Peyer's patch (tissue), 4 donors: ENCODE results near the gene CLASP1. TPM values are rescaled to one million over a fixed set of nuclear protein-coding genes. Genes with fewer than 3 reads are reported as not detected.

Source experiments
- DNase-seq, 3 donors: peaks; one replicate each; pipeline ENCODE4 v3.0.0-alpha.2; 2017 to 2019
- H3K27ac ChIP-seq, 4 donors: fragments of 200-600 bp; sonication (generic); one replicate each; pipeline ENCODE4 v1.5.1; 2016 to 2019
- H3K27me3 ChIP-seq, 2 donors: fragments of 200-600 bp; sonication (generic); one replicate each; pipeline ENCODE4 v1.5.1; 2019
- H3K36me3 ChIP-seq, 3 donors: fragments of 200-600 bp; sonication (generic); one replicate each; pipeline ENCODE4 v1.5.1; 2016 to 2019
- H3K4me1 ChIP-seq, 4 donors: fragments of 200-600 bp; sonication (generic); one replicate each; pipeline ENCODE4 v1.5.1; 2016 to 2019
- H3K4me3 ChIP-seq, 4 donors: fragments of 200-600 bp; sonication (generic); 1 replicate in 3 of 4; 2 replicates in 1 of 4; pipeline ENCODE4 v1.5.1; 2016 to 2019; ENCODE audit warnings: mild to moderate bottlenecking in 1 of 4
- H3K9me3 ChIP-seq, 4 donors: fragments of 200-600 bp; sonication (generic); one replicate each; pipeline ENCODE4 v1.5.1; 2016 to 2019; ENCODE audit warnings: mild to moderate bottlenecking in 1 of 4
- CTCF ChIP-seq, 6 experiments: fragments of 450-650 bp in 4 of 6; fragments of 200-600 bp in 2 of 6; sonication (generic) in 1 of 6; IDR thresholded peaks; one replicate each; pipeline ENCODE4 v1.5.1; 2017 to 2019; ENCODE audit warnings: antibody characterized with exemption in 6 of 6, mild to moderate bottlenecking in 3 of 6, moderate library complexity in 1 of 6
- POLR2A ChIP-seq, 2 donors: fragments of 450-650 bp; IDR thresholded peaks; one replicate each; pipeline ENCODE4 v1.5.1; 2017; ENCODE audit warnings: antibody characterized with exemption in 2 of 2, mild to moderate bottlenecking in 2 of 2, moderate library complexity in 2 of 2
- total RNA-seq, 4 donors: library from RNA; depleted of rRNA; stranded (reverse); fragments of >200 nt; gene quantifications; one replicate each; pipeline ENCODE4 v1.1.0, GENCODE V29; 2016

Gene CLASP1
- total RNA-seq, 4 donors from 2014 or later, result 30.5 to 130 (median 73.7) TPM

DNA sequence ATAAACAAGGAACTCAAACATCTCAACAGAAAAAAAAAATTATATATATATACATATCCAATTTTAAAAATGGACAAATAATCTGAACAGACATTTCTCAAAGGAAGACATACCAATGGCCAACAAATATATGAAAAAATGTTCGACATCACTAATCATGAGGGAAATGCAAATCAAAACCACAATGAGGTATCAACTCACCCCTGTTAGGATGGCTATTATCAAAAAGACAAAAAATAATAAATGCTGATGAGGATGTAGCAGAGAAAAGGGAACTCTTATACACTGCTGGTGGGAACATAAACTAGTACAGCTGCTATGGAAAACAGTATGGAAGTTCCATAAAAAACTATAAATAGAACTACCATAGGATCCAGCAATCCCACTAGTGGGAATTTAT is 46.1 kb downstream of the CLASP1 start:
- Histone ChIP-seq H3K4me3 (no peak overlapping the region), H3K36me3 (peaks cover 0 to 18% (median 0%) of the 10 kb centered on the region in 3 donors), H3K27ac (no peak overlapping the region), H3K4me1 (no peaks in the 10 kb centered on the region), H3K9me3 (no peaks in the 10 kb centered on the region), H3K27me3 (no peaks in the 10 kb centered on the region)
- TF ChIP-seq CTCF (IDR thresholded peaks at IDR 0.05) (no peak), POLR2A (IDR thresholded peaks at IDR 0.05) (no peak)
- no peak for DNase-seq

DNA sequence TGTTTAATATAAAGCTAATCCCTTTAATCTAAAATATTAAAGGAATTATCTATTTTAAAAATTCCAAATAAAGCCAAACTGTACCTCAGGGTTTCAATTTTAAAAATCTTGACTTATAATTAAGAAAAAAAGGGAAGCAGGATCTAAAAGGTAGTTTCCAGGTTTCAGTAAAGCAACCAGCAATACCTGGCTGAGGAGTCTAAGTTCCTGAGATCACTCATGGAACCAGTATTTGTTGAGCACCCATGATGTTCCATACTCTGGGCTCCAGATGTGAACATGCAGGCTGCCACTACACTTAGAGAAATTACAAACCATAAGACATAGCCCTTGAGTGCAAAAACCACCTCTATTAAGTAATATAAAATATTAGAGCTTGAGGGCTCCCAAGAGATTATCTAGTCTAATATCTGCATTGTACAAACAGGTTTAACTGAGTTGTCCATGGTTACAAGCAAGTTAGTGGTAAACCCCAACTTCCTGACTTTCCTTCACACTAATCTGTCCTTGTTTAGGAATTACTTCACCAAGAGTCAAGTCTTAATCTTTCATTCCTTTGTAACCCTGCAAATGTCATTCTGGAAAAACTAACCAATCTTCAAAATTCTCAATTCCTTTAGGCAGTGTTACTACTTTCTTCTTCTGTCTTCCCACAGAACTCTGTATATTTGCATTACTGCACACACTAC is 49.2 kb downstream of the CLASP1 start:
- no peaks in the 10 kb centered on the region for H3K27me3 ChIP-seq
- no peak for DNase-seq
- peaks cover 0 to 8% (median 3%) of the 10 kb centered on the region in 4 donors for H3K4me1 ChIP-seq
- no peak for TF ChIP-seq CTCF (IDR thresholded peaks at IDR 0.05)
- no peak for TF ChIP-seq POLR2A (IDR thresholded peaks at IDR 0.05)
- H3K4me3 ChIP-seq, result no peak overlapping the region
- H3K36me3 ChIP-seq, result peaks cover 0 to 10% (median 0%) of the 10 kb centered on the region in 3 donors
- H3K9me3 ChIP-seq, result no peaks in the 10 kb centered on the region
- H3K27ac ChIP-seq, result no peak overlapping the region

GRCh38 chr2:121598087-121598486 is 51.2 kb downstream of the CLASP1 start:
- no peaks in the 10 kb centered on the region for H3K9me3 ChIP-seq
- H3K4me1 ChIP-seq, result peaks cover 0 to 8% (median 3%) of the 10 kb centered on the region in 4 donors
- H3K27me3 ChIP-seq, result no peaks in the 10 kb centered on the region
- TF ChIP-seq POLR2A (IDR thresholded peaks at IDR 0.05) (no peak), CTCF (IDR thresholded peaks at IDR 0.05) (no peak)
- H3K27ac ChIP-seq, result no peak overlapping the region
- no peak for DNase-seq
- H3K4me3 ChIP-seq, result no peak overlapping the region
- H3K36me3 ChIP-seq, result no peaks in the 10 kb centered on the region

DNA sequence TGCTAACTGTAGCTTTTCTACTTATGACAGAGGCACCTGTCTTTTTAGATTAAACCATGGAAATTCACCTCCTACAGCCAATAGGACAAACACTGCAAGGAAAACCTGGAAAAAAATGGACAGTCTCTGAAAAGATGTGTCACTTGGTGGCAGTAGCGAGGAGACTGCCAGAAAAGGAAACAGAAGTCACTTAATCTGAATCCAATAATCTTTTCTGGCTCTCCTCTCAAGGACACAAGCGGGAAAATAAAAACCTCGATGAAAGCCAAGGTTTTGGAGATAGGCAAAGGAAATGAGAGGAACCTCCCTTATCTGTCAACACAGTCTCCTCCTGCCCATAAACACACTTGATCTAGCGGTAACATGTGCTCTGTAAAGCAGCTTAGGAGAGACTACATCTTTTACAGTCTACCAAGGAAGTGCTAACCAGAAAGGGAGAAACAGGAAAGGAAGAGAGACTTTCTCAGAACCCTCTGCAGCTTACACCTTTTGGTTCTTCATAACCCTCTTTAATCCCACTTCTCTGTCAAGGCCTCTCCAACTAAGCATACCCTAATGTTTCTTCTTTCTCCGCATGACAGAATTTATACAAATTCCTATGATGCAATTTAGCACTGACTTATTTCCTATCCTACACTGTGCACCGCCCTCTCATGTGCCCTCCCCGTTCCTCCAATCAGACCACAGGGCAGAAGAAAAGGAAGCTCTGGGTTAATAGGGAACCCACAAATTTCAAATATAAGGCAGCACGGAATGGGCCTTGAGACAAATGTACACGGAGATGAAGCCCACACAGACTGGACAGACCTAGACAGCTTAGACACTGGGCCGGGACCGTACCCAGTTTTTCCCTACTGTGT is 52.8 kb downstream of the CLASP1 start:
- TF ChIP-seq CTCF (IDR thresholded peaks at IDR 0.05), result peak in 4 of 6 experiments; percentile 15 to 58 (median 46)
- no peak for TF ChIP-seq POLR2A (IDR thresholded peaks at IDR 0.05)
- peak in 2 of 3 donors; percentile 23 to 53 for DNase-seq
- H3K4me1 ChIP-seq, result peaks cover 0 to 8% (median 3%) of the 10 kb centered on the region in 4 donors
- peak overlapping the region in 3 of 4 donors; percentile 1 to 11 (median 7) for H3K27ac ChIP-seq
- no peak overlapping the region for H3K4me3 ChIP-seq
- no peaks in the 10 kb centered on the region for H3K9me3 ChIP-seq
- no peaks in the 10 kb centered on the region for H3K27me3 ChIP-seq
- H3K36me3 ChIP-seq, result no peaks in the 10 kb centered on the region

DNA sequence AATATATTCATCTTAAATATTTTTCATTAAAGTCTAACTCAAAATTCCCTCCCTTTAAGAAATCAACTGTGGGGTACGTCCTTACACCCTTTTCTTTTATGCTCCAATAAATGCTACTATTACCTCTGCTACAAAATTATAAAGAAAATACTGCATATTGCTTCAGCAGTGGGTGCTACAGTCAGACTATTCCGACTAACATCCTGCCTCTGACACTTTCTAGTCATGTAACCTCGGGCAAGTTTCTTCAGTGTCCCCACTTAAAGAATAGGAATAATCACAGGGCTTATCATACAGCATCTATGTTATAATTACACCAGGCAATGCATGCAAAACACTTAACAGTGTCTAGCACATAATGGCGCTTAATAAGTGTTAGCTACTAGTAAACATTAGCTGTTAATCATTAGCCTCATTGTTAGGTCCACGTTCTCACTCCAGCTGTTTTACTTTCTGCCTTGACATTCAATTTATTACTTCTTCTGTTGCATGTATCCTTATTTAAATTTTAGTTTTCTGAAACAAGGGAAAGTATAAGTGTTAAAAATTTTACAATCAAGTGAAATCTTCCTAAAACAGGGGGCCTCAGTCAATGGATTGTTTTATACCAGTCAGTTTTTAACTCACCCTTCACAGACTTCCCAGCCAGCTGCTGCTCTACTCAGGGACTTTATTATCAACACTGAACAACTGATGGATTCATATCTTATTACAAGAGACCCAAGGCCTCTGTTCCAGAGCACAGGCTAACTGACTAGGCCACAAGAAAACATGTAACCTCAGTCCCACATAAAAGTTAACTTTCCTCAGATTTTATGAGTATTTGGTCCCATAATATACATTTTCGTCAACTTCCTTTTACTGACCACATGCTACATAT is 54.0 kb downstream of the CLASP1 start:
- H3K9me3 ChIP-seq, result no peaks in the 10 kb centered on the region
- no peak for DNase-seq
- peaks cover 0 to 8% (median 3%) of the 10 kb centered on the region in 4 donors for H3K4me1 ChIP-seq
- H3K27me3 ChIP-seq, result no peaks in the 10 kb centered on the region
- no peaks in the 10 kb centered on the region for H3K36me3 ChIP-seq
- no peak overlapping the region for H3K27ac ChIP-seq
- TF ChIP-seq POLR2A (IDR thresholded peaks at IDR 0.05) (no peak), CTCF (IDR thresholded peaks at IDR 0.05) (no peak)
- no peak overlapping the region for H3K4me3 ChIP-seq
